Measurements from ENCODE around the gene WAPL.
"Not testable (repeated sequence)": the region's sequence is repeated elsewhere in the genome, so short reads cannot be mapped to it uniquely, and the experiment has no call there.

The WAPL gene

DNA sequence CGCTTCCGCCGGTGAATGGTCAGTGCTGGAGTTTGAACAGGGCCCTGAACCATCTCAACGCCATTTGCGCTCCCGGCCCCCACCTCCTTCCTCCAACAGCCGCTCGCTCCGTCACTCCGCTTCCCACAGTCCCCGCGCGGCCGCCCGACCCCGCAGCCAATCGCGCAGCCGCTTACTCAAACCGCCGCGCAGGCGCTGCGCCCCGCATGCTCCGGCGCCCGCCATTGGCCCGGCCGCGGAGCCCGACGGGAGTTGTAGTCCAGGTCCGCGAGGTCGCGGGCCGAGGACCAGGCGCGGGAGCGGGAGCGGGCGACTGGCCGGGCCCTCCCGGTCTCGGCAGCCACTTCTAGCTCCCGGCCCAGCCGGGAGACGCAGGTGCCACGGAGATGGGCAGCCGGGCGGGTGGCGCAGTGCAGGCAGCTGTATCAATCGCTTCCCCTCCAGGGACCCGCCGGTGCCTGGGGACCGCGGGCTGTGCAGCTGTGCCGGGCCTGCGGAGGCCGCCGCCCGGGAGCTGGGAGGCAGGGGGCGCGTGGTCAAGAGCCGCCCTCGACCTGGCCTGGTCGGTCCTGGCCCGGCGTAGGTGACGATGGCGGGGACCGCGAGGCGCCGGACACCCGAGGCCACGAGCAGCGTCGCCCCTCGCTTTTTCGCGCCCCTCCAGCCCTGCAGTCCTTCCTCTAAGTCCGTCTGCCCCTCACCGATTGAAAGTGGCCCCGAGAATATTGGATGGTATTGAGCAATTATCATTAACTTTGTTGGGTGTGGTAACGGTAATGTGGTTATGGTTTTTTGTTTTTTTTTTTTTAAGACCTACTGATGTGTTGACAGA is at the start of gene WAPL:
TSS of gene WAPL (minus strand) at position 115 of the 832 bp plus-strand sequence. CDS start 3,723 bp downstream, outside the sequence.
- peak; percentile 54 for DNase-seq (ENCODE audit: low read depth)

DNA sequence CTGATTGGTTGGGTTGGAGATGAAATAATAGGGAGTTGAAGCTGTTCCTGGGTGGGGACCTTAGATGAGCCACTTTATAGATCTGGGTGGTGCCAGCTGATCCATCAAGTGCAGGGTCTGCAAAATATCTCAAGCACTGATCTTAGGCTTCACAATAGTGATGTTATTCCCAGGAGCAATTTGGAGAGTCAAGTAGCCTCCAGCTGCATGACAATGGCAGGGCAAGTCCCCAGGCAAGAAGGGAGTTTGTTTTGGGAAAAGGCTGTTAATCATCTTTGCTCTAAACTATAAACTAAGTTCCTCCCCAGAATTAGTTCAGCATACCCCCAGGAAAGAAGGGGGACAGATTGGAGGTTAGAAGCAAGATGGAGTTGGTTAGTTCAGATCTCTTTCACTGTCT is 47.7 kb upstream of the WAPL start:
- DNase-seq (ENCODE audit: low read depth): no peak

GRCh38 chr10:86566518-86566917 is 44.9 kb upstream of the WAPL start:
- not testable (repeated sequence) for DNase-seq (ENCODE audit: low read depth)

DNA sequence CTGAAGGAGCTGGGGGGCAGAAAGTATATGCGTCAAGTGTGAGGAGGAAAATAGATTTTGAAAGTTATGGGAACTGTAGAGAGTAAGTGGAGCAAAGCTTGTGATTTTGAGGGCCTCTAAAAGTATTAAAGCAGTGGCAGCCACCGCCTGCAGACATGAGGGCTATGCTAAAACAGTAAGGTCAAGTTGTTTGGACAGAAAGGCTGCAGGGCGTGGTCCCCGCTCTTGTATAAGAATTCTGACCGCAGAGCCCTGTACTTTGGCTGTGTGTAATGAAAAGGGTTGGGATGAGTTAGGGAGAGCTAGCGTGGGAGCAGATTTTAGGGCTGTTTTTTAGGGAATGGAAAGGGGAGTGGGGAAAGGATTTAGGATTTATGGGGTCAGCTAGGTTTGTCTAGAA is 41.7 kb upstream of the WAPL start:
- not testable (repeated sequence) for DNase-seq (ENCODE audit: low read depth)

- not testable (repeated sequence) for DNase-seq (ENCODE audit: low read depth)
Measured at GRCh38 chr10:86558695-86559094, 37.1 kb upstream of the WAPL start.

GRCh38 chr10:86556933-86557649 is 35.5 kb upstream of the WAPL start:
- DNase-seq (ENCODE audit: low read depth): no peak

DNA sequence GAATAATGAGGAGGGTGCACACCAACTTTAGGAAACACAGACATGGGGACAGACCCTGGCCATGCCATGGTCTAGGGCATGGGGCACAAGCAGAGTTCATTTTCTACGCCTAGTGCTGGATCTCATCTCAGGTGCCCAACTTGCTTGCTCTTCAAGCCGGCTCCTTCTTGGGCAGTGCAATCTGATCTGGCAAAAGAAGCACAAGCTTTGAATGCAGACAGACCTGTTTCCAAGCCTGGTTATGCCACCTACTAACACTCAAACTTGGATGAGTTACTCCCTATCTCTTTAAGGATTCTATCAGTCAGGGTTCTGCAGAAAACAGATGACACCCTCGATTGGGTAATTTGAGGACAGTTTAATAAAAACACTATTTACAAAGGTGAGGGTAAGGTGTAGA is 34.9 kb upstream of the WAPL start:
- DNase-seq (ENCODE audit: low read depth): no peak

DNA sequence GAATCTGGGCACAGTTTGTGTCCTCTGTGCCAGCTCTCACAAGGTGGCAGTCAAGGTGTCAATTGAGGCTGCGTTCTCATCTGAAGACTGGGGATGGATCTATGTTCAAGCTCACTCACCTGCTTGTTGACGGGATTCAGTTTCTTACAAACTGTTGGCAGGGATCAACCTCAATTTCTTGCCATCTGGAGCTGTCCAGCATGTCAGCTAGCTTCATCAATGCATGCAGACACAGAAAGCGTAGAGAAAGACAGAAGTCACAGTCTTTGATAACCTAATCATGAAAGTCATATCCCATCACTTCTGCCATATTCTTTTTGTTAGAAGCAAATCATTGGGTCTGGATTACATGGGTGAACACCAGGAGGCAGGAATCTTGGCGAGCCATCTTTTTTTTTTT is 32.0 kb upstream of the WAPL start:
- no peak for DNase-seq (ENCODE audit: low read depth)

DNA sequence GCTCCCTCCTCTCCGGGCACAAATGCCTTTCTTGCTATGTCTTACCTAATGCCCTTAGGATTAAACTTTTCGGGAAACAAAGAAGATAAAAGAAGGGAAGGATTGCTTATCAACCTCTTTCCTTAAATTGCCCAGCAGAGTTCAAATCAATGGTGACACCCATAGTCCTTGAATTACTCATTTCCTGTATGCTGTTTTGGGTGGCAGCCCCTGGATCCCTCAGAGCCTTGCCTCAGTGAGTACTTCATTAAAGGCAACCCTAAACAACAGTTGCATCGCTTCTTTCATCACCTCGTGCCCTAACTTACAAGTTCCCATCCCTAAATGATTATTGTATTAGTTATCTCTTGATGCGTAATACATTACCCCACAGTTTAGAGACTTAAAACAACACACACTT is 31.6 kb upstream of the WAPL start:
- DNase-seq (ENCODE audit: low read depth): no peak

GRCh38 chr10:86547296-86547695 is 25.7 kb upstream of the WAPL start:
- no peak for DNase-seq (ENCODE audit: low read depth)

- DNase-seq (ENCODE audit: low read depth): no peak
Measured at GRCh38 chr10:86545101-86545500, 23.5 kb upstream of the WAPL start.

DNA sequence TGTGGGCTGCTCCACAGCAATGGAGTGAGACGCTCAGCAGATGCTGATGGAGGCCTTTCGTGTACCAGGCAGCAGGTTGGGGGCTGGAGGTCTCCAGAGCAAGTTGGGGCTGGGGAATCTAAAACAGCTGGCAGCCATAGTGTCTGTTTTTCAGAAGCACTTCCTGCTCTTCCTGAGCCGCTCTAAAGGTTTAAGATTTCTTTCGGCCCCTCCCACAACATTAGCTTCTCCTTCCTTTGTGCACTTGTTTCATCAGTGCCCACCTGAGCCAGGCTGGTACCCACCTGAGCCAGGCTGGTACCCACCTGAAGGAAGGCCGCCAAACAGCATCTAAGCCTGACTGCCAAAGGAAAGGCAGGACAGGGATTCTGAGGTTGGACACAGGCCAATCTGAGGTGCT is 18.4 kb upstream of the WAPL start:
- no peak for DNase-seq (ENCODE audit: low read depth)

- no peak for DNase-seq (ENCODE audit: low read depth)
Measured at GRCh38 chr10:86538547-86538946, 17.0 kb upstream of the WAPL start.

DNA sequence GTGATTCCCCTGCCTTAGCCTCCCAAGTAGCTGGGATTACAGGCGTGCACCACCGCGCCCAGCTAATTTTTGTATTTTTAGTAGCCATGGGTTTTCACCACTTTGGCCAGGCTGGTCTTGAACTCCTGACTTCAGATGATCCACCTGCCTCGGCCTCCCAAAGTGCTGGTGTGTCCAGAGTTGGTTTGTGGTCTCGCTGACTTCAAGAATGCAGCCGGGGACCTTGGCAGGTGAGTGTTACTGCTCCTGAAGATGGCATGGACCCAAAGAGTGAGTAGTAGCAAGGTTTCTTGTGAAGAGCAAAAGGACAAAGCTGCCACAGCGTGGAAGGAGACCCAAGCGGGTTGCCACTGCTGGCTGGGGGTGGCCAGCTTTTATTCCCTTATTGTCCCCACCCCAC is 16.4 kb upstream of the WAPL start:
- not testable (repeated sequence) for DNase-seq (ENCODE audit: low read depth)

GRCh38 chr10:86536294-86536861 is 14.8 kb upstream of the WAPL start:
- no peak for DNase-seq (ENCODE audit: low read depth)

- no peak for DNase-seq (ENCODE audit: low read depth)
Measured at GRCh38 chr10:86535132-86535882, 13.7 kb upstream of the WAPL start.

- no peak for DNase-seq (ENCODE audit: low read depth)
Measured at GRCh38 chr10:86533328-86533727, 11.7 kb upstream of the WAPL start.

- DNase-seq (ENCODE audit: low read depth): not testable (repeated sequence)
Measured at GRCh38 chr10:86528736-86529135, 7.1 kb upstream of the WAPL start.

- DNase-seq (ENCODE audit: low read depth): no peak
Measured at GRCh38 chr10:86526606-86527005, 5.0 kb upstream of the WAPL start.

- not testable (repeated sequence) for DNase-seq (ENCODE audit: low read depth)
Measured at GRCh38 chr10:86525713-86526112, 4.1 kb upstream of the WAPL start.

DNA sequence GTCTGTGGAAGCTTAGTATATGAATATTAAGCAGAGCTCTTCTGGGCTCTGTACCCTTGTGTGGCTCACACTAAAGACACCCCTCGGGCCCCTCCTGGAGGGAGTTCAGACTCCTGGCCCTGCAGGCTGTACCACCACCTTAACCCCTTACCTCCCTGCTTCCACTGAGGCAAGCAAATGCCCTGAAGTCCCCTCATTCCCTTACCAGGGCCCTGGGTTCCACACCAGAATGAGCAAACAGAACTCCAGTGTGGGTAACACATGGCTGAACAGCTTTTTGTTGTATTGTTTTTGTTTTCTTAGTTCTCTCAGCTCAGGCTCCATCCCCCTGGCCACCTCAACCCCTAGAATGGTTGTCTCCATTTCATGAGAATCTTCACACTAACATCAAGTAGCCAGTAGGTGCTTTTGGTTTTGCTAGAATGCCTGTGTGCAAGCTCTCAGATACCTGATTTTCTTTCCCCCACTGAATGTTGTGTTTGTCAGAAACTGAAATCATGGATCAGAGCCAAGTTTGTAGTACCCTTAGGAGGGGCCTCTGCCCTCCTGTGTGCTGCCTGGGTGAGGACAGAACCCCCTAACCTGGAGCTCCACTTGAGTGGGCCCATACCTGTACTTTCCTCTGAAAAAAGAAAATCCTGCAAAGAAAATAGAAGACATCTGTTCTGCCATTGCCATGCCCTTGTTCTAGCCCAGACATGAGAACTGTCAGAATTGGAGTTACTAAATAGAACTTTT is 2.8 kb upstream of the WAPL start:
- no peak for DNase-seq (ENCODE audit: low read depth)

- no peak for DNase-seq (ENCODE audit: low read depth)
Measured at GRCh38 chr10:86523348-86523747, 1.8 kb upstream of the WAPL start.
